GM18498 (cell line): ENCODE measurements around the gene OSBPL3.
A peak's percentile ranks its signal among the peaks of the same experiment; 100 is the strongest.

Experiments
- ATAC-seq: cut with Tn5 transposase; IDR thresholded peaks from one replicate; pipeline ENCODE4 v1.9.1; 2021; ENCODE audit warnings: mild to moderate bottlenecking, moderate library complexity; ENCODE audit not compliant: unreplicated experiment

Gene OSBPL3

DNA sequence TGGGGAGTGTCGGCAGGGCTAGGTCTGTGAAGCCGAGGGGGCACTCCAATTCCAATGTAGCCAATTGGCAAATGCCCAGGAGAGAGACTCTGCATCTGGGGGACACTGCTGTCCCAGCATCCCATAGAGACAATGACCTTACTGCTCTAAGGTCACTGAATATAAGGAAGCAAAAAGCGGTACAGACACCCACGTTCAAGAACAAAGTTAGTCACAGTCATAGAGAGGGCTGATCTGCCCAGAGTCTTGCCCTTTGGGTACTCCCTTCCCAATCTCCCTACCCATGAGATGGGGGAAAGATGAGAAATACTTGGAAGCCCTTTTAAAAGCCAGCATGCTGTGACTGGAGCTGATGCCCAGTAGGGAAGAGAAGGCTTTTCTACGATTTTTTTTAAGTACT lies 146.4 kb downstream of the OSBPL3 start:
- no peak for ATAC-seq

DNA sequence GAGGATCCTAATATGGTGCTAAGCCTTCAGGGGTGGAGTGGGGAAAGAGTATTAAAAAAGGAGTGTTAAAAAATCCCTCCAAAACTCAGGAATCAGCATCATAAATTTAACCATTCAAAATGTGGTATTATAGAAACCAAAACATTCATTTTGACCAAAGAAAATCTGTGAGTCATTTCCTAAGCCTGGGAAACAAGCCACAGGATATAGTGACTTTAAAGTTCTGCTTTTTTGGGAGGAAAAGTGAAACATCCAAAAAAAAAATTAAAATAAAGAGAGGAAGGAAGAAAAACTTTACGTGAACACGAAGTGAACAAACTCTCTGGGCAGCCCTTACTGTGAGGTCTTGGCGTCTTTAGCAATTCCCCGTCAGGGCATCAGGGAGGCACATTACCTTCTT lies 148.7 kb downstream of the OSBPL3 start:
- ATAC-seq: no peak

GRCh38 chr7:24830440-24831050 lies 149.4 kb downstream of the OSBPL3 start:
- no peak for ATAC-seq

GRCh38 chr7:24829787-24830186 lies 150.2 kb downstream of the OSBPL3 start:
- no peak for ATAC-seq

- ATAC-seq: no peak
Measured at GRCh38 chr7:24828891-24829661, 150.9 kb downstream of the OSBPL3 start.

DNA sequence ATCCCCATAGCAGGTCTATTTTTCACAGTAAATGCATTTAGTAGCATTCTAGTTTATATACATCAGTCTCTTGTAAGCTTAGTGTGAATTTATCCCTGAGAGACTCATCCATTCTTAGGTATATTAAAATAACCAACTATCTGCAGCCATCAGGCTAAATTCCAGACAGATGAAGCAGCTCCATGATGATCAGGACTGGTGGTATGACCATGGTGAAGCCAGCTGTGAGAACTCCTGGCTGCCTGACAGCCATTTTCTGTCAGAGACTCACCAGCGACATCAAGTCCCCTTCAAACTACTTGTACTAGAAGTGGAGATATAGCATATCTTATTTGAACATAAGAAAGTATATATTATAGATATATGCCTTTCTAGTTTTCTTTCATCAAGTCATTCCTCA lies 152.4 kb downstream of the OSBPL3 start:
- no peak for ATAC-seq

DNA sequence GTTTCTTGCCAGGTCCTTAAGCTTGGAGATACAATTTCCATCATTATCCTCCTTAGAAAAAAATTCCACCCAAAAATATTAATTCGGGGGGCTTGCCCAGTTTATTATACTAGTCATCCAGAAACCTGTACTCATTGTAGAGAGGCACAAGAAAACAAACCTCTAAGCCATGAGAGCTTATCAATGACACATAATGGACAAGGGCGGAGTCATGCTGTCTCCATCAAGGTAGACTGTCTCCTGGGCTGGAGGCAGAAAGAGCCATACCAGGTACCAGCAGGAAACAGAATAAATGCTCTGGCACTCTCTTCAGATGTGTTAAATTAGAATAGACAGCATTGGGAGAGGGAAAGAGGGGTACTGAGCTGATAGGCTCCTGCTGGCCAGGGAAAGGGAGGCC lies 153.0 kb downstream of the OSBPL3 start:
- ATAC-seq: no peak

DNA sequence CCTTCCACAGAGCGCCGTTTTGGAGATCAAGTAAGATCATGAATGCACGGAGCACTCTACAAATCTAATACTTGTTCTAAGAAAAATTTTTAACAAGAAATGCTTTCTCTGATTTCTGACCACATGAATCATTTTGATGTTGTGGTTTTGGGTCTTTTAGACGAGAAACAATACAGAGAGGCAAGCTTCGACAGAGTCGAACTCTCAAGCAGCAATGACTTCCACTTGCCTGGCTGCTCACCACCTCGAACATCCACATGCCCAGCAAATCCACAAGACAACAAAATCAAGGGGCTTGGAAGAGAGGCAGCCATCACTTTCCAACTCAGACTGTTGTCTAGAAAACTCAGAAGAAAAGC lies 153.3 kb downstream of the OSBPL3 start:
- ATAC-seq: no peak

- ATAC-seq: no peak
Measured at GRCh38 chr7:24825931-24826661, 153.9 kb downstream of the OSBPL3 start.

- ATAC-seq: no peak
Measured at GRCh38 chr7:24825381-24825794, 154.6 kb downstream of the OSBPL3 start.

- ATAC-seq: no peak
Measured at GRCh38 chr7:24824896-24825295, 155.1 kb downstream of the OSBPL3 start.

DNA sequence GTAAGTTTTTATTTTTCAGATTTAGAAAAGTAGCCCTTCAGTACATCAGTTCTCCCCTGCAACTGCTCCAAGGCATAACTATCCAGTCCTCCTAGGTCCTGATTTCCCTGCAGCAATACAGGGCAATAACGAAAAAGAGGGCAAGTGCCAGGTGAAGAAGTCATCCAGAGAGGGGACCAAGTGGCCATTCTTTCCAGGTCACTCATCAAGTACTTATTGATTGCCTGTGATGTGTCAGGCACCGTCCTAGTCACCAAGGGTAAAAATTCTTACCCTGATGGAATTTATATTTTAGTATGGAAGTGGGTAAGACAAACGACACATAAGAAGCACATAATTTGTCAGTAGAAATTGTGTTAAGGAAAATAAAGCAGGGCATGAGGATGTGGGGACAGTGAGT lies 155.6 kb downstream of the OSBPL3 start:
- ATAC-seq: no peak

- no peak for ATAC-seq
Measured at GRCh38 chr7:24821754-24822054, 158.3 kb downstream of the OSBPL3 start.

DNA sequence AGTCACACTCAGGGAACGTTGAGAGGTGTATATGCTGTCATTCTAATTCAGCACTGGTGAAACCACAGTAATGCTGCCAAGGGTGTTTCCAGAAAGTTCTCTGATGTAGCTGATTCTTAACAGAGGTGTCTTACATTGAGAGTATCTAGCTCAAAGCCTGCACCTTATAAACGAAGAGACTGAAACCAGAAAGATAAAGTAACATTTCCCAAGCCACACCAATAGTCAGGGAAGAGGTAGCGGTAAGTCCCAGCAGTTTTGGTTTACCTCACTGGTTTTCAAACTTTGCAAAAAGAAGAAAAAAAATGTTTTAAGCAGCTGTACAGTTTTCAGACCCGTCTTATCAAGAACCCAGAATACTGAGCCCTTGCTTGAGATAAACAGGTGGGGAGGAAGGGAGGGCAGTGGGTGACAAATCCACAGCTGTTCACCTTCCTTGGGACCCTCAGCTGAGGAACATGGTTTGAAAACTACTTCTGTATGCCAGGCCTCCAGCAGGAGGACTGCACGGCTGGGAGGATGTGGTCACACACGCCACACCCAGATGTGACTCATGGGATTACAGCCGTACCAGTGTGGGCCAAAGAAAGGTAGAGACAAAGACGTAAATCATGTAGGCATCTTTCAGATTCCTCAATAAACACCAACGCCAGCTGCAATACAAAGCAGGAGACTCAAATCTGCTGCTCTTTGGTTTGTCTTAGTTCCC lies 158.8 kb downstream of the OSBPL3 start:
- ATAC-seq: peak; percentile 87

GRCh38 chr7:24820730-24821044 lies 159.3 kb downstream of the OSBPL3 start:
- no peak for ATAC-seq

- ATAC-seq: peak; percentile 67
Measured at GRCh38 chr7:24819916-24820689, 159.9 kb downstream of the OSBPL3 start.

DNA sequence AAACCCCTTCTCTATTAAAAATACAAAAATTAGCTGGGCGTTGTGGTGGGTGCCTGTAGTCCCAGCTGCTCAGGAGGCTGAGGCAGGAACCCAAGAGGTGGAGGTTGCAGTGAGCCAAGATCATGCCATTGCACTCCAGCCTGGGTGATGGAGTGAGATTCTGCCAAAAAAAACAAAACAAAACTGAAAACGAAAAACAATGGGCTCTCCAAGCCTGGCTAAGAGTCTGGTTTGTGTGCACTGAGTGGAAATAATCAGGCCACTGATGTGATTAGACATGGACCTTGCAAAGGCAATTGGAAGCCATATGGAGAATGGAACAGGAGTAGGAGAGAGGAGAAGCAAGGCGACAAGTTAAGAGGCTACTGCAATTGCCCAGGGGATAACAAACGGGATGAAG lies 162.6 kb downstream of the OSBPL3 start:
- ATAC-seq: no peak

DNA sequence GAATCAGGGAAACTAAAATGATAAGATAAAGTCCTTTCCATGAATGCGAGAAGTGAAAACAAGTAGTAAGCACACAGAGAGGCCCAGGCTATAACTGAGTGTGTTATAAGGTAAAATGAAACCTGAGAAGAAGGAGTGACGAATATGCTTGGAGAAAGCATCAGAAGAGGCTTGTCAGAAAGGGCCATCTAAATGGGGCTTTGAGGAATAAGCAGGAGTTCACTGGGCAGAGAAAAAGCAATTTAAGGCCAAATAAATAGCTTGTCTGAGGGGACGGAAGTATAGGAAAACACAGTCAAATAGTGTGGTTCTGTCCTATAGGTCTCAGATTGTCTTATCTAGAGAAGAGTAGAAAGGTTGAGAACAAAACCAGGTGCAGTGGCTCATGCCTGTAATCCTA lies 163.1 kb downstream of the OSBPL3 start:
- ATAC-seq: no peak

- no peak for ATAC-seq
Measured at GRCh38 chr7:24812305-24812945, 167.6 kb downstream of the OSBPL3 start.

GRCh38 chr7:24808518-24808917 lies 171.5 kb downstream of the OSBPL3 start:
- ATAC-seq: no peak

DNA sequence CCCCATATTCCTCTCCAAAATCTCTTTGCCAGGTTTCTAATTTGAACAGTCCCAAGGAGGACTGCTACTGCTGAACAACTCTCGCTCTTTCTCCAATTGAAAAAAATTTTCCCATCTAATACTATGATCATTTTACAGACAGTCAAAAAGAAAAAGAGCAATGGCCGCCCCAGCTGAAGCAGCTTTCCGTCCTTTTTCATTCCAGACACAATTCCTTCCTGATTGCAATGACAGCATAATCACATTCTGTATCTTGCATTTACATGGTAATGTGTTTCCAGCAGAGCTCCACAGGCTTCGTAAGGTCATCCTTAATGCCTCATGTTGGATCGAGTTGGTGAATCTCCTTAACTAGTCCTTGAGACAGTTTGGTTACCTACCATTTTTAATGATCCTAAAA lies 177.7 kb downstream of the OSBPL3 start:
- no peak for ATAC-seq
